GM12865 (cell line): ENCODE results near the gene NDUFA7.

Source experiments
- DNase-seq: peaks from one replicate; pipeline ENCODE4 v3.0.0; 2010; ENCODE audit warnings: low read depth
- H3K4me3 ChIP-seq: 2 replicates; pipeline ENCODE4 v1.5.1; 2011; ENCODE audit warnings: mild to moderate bottlenecking, low read depth, low read length, control low read depth
- TF ChIP-seq, protein P1 (sequence below): IDR thresholded peaks from 2 replicates; pipeline ENCODE4 v1.5.1; 2011; ENCODE audit warnings: low read length, control low read depth, low read depth, inconsistent platforms; ENCODE audit not compliant: insufficient read depth; ENCODE audit errors: missing control alignments

NDUFA7 gene

GRCh38 chr19:8321067-8321985 lies at the start of gene NDUFA7, which contains the start of gene RPS28:
Gene NDUFA7, minus strand, starts transcription at chr19:8321375. Its CDS starts 17 bp downstream, at chr19:8321358.
Gene RPS28, plus strand, starts transcription at chr19:8321496. Its CDS starts 35 bp downstream, at chr19:8321531.
- peak within 1 kb of the TSS; percentile 86 for H3K4me3 ChIP-seq
- TF ChIP-seq, protein P1, sequence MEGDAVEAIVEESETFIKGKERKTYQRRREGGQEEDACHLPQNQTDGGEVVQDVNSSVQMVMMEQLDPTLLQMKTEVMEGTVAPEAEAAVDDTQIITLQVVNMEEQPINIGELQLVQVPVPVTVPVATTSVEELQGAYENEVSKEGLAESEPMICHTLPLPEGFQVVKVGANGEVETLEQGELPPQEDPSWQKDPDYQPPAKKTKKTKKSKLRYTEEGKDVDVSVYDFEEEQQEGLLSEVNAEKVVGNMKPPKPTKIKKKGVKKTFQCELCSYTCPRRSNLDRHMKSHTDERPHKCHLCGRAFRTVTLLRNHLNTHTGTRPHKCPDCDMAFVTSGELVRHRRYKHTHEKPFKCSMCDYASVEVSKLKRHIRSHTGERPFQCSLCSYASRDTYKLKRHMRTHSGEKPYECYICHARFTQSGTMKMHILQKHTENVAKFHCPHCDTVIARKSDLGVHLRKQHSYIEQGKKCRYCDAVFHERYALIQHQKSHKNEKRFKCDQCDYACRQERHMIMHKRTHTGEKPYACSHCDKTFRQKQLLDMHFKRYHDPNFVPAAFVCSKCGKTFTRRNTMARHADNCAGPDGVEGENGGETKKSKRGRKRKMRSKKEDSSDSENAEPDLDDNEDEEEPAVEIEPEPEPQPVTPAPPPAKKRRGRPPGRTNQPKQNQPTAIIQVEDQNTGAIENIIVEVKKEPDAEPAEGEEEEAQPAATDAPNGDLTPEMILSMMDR, result peak; percentile 29
- DNase-seq, result peak; percentile 98

- DNase-seq, result no peak
- TF ChIP-seq, protein P1, result no peak
Measured at GRCh38 chr19:8370176-8371010, 49.2 kb upstream of the NDUFA7 start.

DNA sequence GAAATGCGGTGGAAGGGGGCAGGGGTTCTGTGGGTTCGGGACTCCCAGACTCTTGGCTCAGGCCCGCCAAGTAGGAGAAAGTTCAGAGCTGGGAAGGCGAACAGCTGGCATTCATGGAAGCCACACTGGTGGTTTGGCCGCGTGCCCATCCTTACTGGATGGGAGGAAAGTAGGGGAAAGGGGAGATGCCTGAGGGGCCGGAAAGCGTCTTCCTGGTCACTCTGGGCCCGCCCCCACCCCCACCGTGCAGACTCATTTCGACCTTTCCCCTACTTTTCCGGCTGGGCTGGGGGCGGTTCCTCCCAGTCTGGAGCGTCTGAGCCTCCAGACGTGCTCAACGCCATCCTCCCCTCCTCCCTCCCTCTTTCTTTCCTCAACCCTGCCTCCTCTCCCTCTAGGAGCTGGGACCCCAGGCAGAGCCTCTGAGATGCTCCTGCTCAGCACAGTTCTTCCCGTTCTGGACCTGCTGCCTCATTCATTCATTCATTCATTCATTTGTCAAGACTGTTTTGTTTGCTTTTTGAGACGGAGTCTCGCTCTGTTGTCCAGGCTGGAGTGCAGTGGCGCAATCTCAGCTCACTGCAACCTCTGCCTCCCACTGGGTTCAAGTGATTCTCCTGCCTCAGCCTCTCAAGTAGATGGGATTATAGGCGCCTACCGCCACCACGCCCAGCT lies 46.3 kb upstream of the NDUFA7 start:
- DNase-seq, result no peak
- TF ChIP-seq, protein P1, result no peak
- no peak overlapping the region for H3K4me3 ChIP-seq

More at GRCh38 chr19:8370176-8371010, 49.2 kb upstream of the NDUFA7 start:
- no peak overlapping the region for H3K4me3 ChIP-seq

- no peak overlapping the region for H3K4me3 ChIP-seq
- DNase-seq, result no peak
- TF ChIP-seq, protein P1, result no peak
Measured at GRCh38 chr19:8366961-8367326, 45.8 kb upstream of the NDUFA7 start.

DNA sequence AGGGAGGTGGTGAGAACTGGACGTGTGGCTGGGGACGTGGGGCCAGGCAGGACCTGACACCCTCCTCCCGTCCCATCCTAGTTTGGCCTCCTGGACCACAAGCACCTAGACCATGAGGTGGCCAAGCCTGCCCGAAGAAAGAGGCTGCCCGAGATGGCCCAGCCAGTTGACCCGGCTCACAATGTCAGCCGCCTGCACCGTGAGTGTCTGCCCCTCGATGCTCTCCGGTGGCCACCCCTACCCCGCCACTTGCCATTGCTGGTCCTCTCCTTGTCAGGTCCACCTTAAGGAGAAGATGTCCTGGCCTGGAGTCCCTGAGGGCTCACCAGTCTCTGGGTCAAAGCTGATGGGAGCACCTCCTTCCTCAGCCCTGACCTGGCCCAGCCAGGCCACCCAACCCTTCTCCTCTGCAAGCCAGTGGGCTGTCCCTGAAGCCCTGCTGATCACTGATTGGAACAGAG lies 45.0 kb upstream of the NDUFA7 start:
- TF ChIP-seq, protein P1, result no peak
- no peak for DNase-seq
- H3K4me3 ChIP-seq, result no peak overlapping the region
